Stimulated activated CD8-positive, alpha-beta memory T cell treated with anti-CD3 and anti-CD28 coated beads, Interleukin-4, amount 100 ng/mL, for 24 hours (primary cell): ENCODE data around the gene KIAA1217.

ENCODE experiments used
- DNase-seq: peaks from one replicate; pipeline ENCODE4 v3.0.0-alpha.2; 2020; ENCODE audit warnings: low read depth

Gene KIAA1217

DNA sequence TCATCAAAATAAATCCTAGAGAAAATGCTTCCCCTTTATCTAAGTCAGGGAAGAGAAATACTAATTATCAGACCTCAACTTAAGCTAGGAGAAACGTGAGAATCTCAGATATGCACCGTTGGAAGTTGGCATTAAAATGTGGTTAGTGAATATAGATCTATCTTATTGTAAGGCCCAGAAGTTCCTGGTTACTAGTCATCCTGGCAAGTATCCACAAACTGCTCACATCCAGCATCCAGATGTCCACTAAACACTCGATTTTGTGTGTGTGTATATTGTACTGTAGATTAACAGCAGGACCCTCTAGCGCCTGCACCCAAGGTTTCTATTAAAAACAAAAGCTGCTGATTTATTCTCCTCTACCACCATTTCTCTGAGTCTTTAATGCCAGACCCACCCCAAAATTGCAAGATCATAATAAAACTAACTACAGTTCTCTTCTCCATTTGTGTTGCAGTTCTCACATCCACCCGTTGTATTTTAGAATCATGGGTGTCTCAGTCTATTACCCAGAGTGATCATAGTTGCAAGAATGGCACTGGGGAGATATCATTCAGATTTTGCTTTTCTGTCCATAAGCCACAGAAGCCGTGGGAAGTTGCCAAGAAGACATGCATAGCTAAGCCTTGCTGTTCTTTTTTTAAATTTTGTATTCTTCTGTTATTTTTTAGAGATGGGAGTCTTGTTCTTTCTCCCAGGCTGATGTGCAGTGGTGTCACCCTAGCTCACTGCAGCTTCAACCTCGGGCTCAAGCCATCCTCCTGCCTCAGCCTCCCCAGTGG, 165.4 kb downstream of the KIAA1217 start:
- no peak for DNase-seq

GRCh38 chr10:24375510-24375909, 166.6 kb downstream of the KIAA1217 start:
- no peak for DNase-seq

- no peak for DNase-seq
Measured at GRCh38 chr10:24376731-24377130, 167.8 kb downstream of the KIAA1217 start.

DNA sequence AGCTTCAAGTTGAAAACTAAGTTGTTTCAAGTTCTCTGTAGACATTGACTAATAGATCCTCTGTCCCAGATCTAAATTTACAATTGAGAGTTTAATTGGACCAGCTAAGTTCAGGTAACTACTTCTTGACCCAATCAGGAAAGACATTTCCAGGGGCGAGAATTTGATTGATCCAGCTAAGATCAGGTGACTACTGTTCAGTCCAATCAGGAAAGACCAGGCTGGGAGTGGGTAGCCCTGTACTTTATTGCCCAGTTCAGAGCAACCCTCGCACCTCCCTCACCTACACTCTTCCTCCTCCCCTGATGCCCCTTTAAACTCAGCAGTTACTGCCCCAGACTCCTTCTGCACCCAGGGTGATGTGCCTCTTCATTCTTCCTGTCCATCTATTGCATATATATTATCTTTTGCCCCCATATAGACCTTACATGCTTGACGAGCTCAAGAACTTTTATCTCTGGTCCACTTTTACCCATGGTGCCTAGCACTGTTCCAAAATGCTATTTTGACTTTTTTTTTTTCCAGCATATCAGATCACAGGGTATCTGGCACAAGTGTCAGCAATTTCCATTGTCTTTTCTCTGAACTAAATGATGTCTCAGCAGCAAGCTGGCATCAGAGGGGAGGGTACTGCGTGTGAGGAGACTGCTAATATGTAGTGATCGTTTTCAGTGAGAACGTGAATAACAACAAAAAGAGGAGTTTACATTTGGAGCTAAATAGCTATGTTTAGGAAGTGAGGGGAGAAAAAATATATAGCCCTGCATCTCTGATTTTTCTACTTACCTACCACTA, 169.4 kb downstream of the KIAA1217 start:
- DNase-seq: no peak

DNA sequence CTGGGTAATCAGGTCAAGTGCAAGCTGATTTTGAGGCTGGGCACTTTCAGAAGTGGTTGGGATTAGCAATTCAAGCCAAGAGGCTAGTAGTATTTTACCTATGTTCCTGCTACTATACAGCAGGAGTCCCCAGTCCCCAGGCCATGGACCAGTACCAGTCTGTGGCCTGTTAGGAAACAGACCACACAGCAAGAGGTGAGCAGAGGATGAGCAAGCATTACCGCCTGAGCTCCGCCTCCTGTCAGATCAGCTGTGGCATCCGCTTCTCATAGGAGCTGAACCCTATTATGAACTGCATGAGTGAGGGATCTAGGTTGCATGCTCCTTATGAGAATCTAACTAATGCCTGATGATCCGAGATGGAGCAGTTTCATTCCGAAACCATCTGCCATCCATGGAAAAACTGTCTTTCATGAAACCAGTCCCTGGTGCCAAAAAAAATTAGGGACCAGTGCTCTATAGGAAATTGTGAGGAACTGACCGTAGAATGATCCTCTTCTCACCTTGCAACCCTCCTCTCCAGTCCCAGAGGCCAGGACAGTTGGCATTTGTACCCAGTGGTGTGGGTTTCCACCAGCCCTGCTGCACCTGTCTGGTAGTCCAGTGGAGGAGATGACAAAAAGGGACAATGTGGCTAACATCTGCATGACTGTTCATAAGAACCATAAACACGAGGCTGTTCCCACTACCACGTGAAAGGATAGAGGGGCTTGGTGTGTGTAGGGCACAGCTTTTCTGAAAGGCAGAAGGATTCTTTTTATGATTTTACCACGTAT, 172.5 kb downstream of the KIAA1217 start:
- DNase-seq: no peak

DNA sequence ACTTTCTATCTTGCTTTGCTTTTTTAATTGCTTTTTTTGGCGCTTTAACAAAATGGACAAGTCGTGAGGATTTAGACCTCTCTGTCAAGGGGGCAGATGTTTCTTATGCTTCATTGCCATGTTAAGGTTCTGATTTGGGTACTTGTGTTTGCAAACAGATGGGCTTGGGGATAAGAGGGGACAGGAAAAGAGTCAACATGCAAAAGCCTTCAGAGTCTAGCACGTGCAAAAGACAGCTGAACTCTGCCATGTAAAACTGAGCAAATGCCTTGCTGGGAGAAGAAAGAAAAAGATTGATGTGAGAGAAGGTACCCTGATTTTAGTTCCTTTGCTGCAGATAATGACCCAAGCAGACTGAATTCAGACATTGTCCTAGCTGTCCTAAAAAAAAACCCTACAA, 173.1 kb downstream of the KIAA1217 start:
- no peak for DNase-seq

DNA sequence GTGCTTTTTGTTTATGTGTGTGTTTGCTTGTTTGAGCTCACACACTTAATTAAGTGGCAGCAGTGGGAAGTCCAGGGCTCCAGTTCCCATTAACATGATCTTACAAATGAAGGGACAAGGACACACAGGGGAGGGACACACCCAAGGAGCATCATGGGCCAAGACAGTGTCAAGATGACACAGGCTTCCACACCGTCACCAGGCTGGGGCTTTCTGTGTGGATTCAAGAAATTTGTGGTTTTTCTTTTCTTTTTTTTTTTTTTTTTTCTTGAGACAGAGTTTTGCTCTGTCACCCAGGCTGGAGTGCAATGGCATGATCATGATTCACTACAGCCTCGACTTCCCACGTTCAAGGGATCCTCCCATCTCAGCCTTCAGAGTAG, 173.6 kb downstream of the KIAA1217 start:
- DNase-seq: no peak

DNA sequence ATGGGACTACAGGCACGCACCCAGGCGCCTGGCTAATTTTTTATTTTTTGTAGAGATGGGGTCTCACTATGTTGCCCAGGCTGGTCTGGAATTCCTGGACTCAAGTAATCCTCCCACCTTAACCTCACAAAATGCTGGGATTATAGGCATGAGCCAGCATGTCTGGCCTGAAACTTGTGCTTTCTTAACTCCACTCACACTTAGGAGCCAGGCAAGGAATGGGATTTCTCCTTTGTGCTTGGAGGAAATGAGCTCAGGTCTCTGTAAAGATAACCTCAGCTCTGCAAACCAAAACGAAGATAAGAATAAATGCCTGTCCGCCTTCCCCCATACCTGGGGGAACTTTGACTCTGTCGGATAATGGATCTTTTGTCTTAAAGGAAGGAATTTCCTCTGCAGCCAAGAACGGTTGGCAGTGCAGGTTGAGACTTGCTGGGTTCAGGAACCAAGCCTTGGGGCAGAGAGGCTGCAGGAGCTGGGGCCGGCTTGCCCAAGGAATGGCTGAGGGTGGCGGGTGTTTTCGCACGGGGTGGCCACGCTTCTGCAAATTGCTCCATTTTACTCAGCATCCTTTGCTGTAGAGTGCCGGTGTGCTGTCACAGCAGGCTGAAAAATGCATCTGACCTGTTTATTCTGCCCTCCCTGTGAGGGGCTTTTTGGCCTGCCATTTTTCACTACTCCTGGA, 174.2 kb downstream of the KIAA1217 start:
- no peak for DNase-seq

- DNase-seq: no peak
Measured at GRCh38 chr10:24383681-24384106, 174.8 kb downstream of the KIAA1217 start.

DNA sequence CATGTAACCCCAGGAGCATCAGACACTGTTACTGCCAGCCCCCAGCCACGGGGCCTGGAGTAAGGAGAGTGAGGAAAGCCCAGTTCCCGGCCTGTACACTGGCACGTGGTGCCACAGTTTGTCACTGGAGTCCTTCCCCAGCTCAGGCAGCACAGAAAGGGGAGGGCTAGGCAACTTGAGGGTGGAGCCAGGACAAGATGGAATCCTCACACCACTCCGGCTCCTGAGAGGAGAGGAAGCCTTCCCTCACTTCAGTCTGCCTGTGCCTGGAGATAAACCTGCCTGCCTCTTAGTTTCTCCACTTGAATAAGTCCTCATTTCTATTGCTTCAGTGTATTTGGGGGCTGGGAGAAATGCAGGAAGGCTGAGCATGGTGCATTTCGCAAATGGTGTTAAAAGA, 176.0 kb downstream of the KIAA1217 start:
- no peak for DNase-seq

DNA sequence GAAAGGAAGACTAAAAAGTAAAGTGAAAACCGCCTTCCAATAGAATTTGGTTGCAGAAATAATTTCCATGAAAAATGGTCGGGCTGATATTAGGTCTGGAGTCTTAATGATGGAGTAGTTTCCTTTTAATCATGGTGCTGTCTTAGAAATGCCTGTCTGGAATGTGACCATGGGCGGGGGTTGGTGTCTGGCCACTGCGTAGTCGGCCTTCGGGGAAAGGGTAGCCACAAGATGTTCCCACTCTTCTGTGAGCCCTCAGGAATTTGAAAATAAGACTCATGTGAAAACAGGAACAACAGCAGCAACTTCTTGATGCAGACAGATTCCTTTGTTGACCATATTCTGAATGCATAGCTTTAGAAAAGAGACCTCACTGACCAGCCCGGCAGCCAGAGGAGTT, 176.8 kb downstream of the KIAA1217 start:
- no peak for DNase-seq

DNA sequence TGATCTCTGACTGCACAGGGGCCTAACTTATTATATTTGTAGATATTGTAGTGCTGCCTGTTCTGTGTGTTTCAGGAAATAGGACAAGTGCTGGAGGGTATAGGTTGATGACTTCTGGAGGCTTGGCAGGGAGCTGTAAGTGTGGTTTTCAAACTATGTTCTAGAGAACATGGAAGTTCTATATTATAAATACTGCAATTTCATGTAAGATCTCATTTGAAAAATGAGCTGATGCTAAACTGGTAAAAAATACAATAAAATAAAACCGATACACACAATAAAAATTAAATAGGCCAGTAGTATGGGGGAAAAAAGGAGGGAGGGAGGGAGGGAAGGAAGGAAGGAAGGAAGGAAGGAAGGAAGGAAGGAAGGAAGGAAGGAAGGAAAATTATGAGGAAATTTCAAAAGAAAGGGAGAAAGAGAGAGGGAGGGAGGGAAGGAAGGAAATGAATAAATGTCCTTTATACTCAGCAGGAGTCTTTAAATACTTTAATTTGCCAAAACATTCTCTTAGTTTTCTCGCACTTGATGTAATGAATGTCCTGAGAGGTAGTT, 181.3 kb downstream of the KIAA1217 start:
- no peak for DNase-seq

DNA sequence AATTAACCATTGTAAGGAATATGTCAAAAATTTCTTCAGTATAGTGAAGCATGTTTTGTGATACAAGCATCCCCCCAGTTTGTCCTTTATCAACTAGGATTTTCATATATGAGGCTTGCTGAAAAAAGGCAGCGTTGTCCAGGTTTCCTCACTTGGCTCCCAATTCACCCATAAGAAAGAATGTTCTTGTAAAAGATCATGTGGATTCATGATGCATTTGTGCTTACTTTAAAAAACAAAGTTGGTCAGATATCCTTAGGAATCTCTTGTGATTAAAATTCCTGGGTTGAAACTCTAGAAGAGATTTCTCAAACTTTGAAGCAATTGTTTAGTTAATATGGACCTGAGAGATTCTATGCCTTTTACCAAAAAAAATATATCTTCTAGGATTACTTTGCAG, 181.8 kb downstream of the KIAA1217 start:
- no peak for DNase-seq

- DNase-seq: no peak
Measured at GRCh38 chr10:24393201-24393600, 184.3 kb downstream of the KIAA1217 start.

GRCh38 chr10:24394461-24395190, 185.7 kb downstream of the KIAA1217 start:
- no peak for DNase-seq

DNA sequence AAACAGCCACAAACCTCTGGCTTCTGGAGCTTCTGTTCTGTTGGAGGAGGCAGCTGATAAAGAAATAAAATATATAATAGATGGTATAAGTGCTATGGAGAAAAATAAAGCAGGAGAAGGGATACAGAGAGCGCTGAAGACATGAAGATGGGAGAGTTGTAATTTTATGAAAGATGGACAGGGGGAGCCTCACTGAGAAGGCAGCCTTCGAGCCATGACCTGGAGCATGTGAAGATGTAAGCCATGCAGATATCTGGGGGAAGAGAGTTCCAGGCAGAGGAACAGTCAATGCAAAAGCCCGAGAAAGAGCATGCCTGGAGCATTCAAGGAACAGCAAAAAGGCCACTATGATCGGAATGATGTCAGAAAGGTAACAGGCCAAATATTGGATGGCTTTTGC, 187.5 kb downstream of the KIAA1217 start:
- DNase-seq: no peak

DNA sequence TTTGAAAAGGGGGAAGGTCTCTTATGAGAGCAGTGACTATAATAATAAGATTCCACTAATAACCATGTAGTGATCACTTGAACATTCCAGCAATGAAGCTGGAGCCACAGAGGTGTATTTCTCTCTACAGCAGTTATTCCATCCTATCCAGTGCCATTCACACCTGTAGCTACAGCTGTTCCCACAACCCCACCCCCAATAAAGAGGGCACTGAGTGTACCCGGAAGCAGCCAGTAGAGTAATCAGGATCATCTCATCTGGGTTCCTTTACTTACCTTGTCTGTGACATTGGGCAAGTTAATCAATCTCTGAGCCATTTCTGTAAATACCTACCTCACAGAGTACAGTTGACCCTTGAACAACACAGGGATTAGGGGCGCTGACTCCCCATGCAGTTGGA, 188.7 kb downstream of the KIAA1217 start:
- DNase-seq: no peak

DNA sequence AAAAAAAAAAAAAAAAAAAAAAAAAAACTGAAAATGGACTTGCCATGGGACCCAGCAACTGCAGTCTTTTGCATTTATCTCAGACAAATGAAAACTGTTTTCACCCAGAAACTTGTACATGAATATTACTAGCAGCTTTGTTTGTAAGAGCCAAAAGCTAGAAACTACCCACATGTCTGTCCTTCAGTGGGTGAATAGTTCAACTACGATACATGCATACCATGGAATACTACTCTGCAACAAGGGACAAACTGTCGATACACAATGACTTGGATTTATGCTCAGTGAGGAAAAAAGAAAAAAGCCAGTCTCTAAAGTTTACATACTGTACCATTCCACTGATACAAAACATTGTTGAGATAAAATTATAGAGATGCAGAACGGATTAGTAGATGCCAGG, 195.6 kb downstream of the KIAA1217 start:
- no peak for DNase-seq

DNA sequence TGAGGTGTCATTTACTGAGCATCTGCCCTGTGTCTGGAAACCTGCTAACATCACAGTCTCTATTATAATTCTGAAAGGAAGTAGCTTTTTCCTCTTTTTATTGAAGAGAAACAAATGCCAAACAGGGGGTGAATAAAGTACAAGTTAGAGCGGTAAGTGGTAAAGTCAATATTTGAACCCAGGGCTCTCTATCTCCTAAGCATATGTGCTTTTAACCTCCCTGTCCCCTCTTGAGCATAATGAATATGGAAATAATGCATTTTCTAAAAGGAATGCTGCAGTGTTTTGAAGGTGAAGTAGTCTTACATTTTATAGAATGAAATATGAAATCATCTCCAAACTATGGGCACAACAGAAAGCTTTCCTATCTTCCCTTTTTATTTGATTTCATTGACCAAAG, 196.7 kb downstream of the KIAA1217 start:
- DNase-seq: no peak

DNA sequence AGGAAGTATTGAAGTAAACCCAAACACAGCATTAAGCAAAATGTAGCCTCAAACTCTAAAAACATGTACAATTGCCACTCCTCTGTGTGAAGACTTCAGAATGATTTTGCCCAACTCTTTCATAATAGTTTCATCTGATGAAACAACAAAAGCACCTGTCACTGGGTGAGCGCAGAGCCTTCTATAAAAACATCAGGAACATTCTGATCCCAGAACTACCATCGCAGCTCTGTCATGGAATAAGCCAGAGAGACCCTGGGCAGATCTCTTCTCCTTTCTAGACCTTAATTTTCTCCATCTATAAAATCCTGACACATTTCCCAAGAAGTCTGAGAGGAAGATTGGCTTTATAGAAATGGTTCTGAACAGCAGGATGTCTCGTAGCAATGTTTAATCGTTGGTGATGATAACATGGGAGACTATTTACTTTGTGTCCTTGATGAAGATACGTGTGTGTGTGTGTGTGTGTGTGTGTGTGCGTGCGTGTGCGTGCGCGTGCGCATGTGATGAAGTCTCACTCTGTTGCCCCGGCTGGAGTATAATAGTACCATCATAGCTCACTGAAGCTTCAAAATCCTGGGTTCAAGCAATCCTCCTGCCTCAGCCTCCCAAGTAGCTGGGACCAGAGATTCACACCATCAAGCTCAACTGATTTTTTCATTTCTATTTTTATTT, 198.0 kb downstream of the KIAA1217 start:
- DNase-seq: no peak

DNA sequence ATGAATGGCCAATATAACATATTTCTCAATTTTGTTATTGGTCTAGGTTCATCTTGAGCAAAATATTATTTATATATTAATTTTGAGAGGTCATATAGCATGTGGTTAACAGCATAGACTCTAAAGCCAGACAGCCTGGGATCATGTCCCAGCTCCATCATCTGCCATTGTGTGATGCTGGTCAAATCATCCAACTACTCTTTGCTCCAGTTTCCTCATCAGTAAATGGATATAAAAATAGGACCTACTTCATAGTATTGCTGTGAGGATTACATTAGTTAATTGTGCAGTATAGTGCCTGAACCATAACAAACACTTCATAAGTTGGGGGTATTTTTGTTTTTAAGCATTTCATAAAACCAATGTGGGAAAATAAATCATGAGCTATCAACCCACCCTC, 199.0 kb downstream of the KIAA1217 start:
- no peak for DNase-seq
